ENCODE measurements around the gene RXFP4.
"Not testable (repeated sequence)": the region's sequence is repeated elsewhere in the genome, so short reads cannot be mapped to it uniquely, and the experiment has no call there.

GRCh38 chr1:155930725-155931124 is 10.7 kb upstream of the RXFP4 start:
- not testable (repeated sequence) for TF ChIP-seq CTCF (conservative IDR thresholded peaks at IDR 0.05); EZH2 (IDR thresholded peaks at IDR 0.05; ENCODE audit: low read depth)
